ENCODE measurements around the gene ZBTB16. TPM values are rescaled to one million over a fixed set of nuclear protein-coding genes. Genes with fewer than 3 reads are reported as not detected.

Gene ZBTB16
- polyA plus RNA-seq, 1 donor from 2014 or later: 0.45 TPM

- Histone ChIP-seq H3K27me3 (ENCODE audit: insufficient read depth, low read depth, low read length) (no peaks in the 10 kb centered on the region), H3K27ac (ENCODE audit: low read length) (no peak overlapping the region)
Measured at GRCh38 chr11:114226356-114226755, 166.8 kb downstream of the ZBTB16 start.

GRCh38 chr11:114228435-114229411 lies 169.2 kb downstream of the ZBTB16 start:
- Histone ChIP-seq H3K9me3 (ENCODE audit: low read length) (no peaks in the 10 kb centered on the region), H3K9ac (ENCODE audit: low read length) (no peak overlapping the region), H3K27ac (ENCODE audit: low read length) (no peak overlapping the region), H3K79me2 (replicated peaks; ENCODE audit: insufficient read depth, low read length) (no peaks in the 10 kb centered on the region), H3K4me2 (ENCODE audit: low read length) (no peak overlapping the region), H3K9me2 (ENCODE audit: insufficient read depth, low read length) (no peaks in the 10 kb centered on the region), H3K36me3 (ENCODE audit: insufficient read depth, low read length) (no peaks in the 10 kb centered on the region), H4K20me1 (ENCODE audit: insufficient read depth) (no peaks in the 10 kb centered on the region), H3K27me3 (ENCODE audit: insufficient read depth, low read depth, low read length) (no peaks in the 10 kb centered on the region), H3K4me3 (ENCODE audit: low read length) (no peak overlapping the region), H2AFZ (ENCODE audit: low read depth, low read length) (no peak overlapping the region), H3F3A (ENCODE audit: insufficient read depth, low read length, poor library complexity, severe bottlenecking) (peaks cover 4% of the 10 kb centered on the region)
- TF ChIP-seq TAF1 (IDR thresholded peaks at IDR 0.05; ENCODE audit: low read depth) (no peak), SMC3 (conservative IDR thresholded peaks at IDR 0.05; ENCODE audit: poor library complexity) (no peak), RAD21 (conservative IDR thresholded peaks at IDR 0.05) (no peak)

More at GRCh38 chr11:114226356-114226755, 166.8 kb downstream of the ZBTB16 start:
- H3K4me2 ChIP-seq (ENCODE audit: low read length): no peak overlapping the region
- H4K20me1 ChIP-seq (ENCODE audit: insufficient read depth): no peaks in the 10 kb centered on the region
- TF ChIP-seq SMC3 (conservative IDR thresholded peaks at IDR 0.05; ENCODE audit: poor library complexity) (no peak), CTCF (IDR thresholded peaks at IDR 0.05; ENCODE audit: poor library complexity, severe bottlenecking) (no peak), POLR2AphosphoS5 (IDR thresholded peaks at IDR 0.05) (no peak), TAF1 (IDR thresholded peaks at IDR 0.05; ENCODE audit: low read depth) (no peak), MXI1 (conservative IDR thresholded peaks at IDR 0.05; ENCODE audit: poor library complexity, severe bottlenecking) (no peak), RAD21 (conservative IDR thresholded peaks at IDR 0.05) (no peak), EZH2 (IDR thresholded peaks at IDR 0.05; ENCODE audit: borderline replicate concordance, insufficient read depth, low read length, poor library complexity, severe bottlenecking) (no peak), EP300 (conservative IDR thresholded peaks at IDR 0.05; ENCODE audit: poor library complexity, severe bottlenecking) (no peak)
- TF ChIP-seq, protein P1, sequence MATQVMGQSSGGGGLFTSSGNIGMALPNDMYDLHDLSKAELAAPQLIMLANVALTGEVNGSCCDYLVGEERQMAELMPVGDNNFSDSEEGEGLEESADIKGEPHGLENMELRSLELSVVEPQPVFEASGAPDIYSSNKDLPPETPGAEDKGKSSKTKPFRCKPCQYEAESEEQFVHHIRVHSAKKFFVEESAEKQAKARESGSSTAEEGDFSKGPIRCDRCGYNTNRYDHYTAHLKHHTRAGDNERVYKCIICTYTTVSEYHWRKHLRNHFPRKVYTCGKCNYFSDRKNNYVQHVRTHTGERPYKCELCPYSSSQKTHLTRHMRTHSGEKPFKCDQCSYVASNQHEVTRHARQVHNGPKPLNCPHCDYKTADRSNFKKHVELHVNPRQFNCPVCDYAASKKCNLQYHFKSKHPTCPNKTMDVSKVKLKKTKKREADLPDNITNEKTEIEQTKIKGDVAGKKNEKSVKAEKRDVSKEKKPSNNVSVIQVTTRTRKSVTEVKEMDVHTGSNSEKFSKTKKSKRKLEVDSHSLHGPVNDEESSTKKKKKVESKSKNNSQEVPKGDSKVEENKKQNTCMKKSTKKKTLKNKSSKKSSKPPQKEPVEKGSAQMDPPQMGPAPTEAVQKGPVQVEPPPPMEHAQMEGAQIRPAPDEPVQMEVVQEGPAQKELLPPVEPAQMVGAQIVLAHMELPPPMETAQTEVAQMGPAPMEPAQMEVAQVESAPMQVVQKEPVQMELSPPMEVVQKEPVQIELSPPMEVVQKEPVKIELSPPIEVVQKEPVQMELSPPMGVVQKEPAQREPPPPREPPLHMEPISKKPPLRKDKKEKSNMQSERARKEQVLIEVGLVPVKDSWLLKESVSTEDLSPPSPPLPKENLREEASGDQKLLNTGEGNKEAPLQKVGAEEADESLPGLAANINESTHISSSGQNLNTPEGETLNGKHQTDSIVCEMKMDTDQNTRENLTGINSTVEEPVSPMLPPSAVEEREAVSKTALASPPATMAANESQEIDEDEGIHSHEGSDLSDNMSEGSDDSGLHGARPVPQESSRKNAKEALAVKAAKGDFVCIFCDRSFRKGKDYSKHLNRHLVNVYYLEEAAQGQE (IDR thresholded peaks at IDR 0.05; ENCODE audit: borderline replicate concordance): no peak
- no peaks in the 10 kb centered on the region for H3K9me3 ChIP-seq (ENCODE audit: low read length)
- no peaks in the 10 kb centered on the region for H3K36me3 ChIP-seq (ENCODE audit: insufficient read depth, low read length)
- H3F3A ChIP-seq (ENCODE audit: insufficient read depth, low read length, poor library complexity, severe bottlenecking): no peaks in the 10 kb centered on the region
- H3K9me2 ChIP-seq (ENCODE audit: insufficient read depth, low read length): no peaks in the 10 kb centered on the region
- no peak overlapping the region for H3K4me3 ChIP-seq (ENCODE audit: low read length)
- no peaks in the 10 kb centered on the region for H3K79me2 ChIP-seq (replicated peaks; ENCODE audit: insufficient read depth, low read length)
- no peak overlapping the region for H3K9ac ChIP-seq (ENCODE audit: low read length)
- no peak overlapping the region for H2AFZ ChIP-seq (ENCODE audit: low read depth, low read length)
